ENCODE data around the gene MSMO1. TPM values are rescaled to one million over a fixed set of nuclear protein-coding genes. Genes with fewer than 3 reads are reported as not detected.

Gene MSMO1
- total RNA-seq, 4 donors from 2014 or later: 48.3 to 165 (median 104) TPM

DNA sequence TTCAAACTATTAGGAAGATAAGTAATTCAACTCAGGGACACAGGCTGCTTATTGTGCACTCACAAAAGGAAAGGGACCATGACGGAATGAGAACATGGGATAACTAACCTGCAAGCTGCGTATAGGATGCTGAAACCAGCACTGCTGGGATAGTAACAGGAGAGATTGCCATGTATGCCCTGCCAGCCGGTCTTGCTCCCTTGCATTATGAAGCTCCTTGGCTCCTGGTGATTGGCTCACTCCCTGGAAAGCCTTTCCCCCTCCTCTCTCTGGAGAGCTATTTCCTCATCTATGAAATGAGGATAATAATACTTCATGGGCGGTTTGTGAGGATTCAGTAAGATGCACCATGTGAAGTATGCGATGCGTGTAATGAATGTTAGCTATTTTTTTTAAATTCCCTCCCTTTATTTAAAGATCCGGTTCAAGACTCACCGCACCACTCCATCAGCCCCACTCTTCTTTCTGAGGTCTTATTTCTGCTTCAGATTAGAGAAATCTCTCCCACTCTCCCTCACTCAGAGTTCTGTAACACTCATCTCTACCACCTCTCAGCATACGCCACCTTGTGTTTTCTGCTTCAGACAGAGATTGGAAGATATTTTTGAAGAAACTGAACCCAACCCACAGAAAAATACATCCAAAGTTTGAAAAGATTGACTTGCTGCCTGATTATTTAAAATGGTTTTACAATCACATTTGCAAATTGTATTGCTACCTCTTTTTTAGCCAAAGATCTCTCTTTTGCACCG is 18.4 kb downstream of the MSMO1 start:
- no peak for DNase-seq (ENCODE audit: low spot score in 2 of 2)
- WGBS, 2 donors: 79 to 82% methylated on average over 10 of the region's 10 CpGs
- TF ChIP-seq, protein P1, sequence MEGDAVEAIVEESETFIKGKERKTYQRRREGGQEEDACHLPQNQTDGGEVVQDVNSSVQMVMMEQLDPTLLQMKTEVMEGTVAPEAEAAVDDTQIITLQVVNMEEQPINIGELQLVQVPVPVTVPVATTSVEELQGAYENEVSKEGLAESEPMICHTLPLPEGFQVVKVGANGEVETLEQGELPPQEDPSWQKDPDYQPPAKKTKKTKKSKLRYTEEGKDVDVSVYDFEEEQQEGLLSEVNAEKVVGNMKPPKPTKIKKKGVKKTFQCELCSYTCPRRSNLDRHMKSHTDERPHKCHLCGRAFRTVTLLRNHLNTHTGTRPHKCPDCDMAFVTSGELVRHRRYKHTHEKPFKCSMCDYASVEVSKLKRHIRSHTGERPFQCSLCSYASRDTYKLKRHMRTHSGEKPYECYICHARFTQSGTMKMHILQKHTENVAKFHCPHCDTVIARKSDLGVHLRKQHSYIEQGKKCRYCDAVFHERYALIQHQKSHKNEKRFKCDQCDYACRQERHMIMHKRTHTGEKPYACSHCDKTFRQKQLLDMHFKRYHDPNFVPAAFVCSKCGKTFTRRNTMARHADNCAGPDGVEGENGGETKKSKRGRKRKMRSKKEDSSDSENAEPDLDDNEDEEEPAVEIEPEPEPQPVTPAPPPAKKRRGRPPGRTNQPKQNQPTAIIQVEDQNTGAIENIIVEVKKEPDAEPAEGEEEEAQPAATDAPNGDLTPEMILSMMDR (IDR thresholded peaks at IDR 0.05): no peak
- no peak for TF ChIP-seq POLR2A (IDR thresholded peaks at IDR 0.05)
- H3K4me3 ChIP-seq (ENCODE audit: low read depth, poor library complexity, severe bottlenecking): no peak overlapping the region
- intact Hi-C loops (cut with DNase I; ENCODE audit: low total_unique reads): no loop called here

DNA sequence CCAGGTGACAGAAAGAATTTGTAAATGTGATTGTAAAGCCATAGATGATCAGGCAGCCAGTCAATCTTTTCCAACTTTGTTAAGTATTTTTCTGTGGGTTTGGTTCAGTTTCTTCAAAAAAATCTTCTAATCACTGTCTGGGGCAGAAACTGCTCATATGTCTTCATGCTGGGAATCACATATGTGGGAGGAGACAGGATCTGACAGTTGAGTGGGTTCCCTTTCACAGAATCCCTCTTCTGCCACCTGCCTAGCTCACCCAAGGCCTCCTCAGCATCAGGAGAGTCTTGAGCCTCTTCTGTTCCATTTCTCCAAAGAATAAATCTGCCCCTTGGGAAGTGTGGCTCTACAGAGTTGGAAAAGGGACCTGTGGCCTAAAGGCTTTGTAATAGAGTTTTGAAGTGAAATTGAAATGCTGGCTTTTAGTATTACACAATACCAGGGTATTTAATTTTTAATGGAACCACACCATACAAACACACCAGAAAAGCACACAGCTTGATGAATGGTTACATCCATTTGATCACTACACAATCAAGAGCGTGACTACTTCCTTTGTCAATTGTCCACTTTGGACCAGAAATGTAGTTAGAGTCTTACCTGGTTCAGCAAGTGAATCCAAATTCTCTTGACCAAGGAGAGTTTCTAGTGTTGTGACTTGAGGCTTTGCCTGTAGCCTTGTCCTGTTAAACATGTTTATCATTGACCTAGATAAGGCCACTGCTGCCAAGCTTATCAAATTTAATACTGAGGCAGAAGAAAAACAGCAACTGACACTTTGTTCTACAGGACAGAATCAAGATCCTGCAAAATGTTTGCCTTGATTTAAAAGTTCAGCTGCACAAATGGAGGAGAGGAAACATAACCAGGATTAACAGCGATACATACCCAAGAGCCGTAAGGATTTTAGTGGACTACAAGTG is 20.4 kb downstream of the MSMO1 start:
- intact Hi-C loops (cut with DNase I; ENCODE audit: low total_unique reads): no loop called here
- no peak overlapping the region for H3K4me3 ChIP-seq (ENCODE audit: low read depth, poor library complexity, severe bottlenecking)
- TF ChIP-seq, protein P1 (IDR thresholded peaks at IDR 0.05): no peak
- TF ChIP-seq POLR2A (IDR thresholded peaks at IDR 0.05): no peak
- no peak for DNase-seq (ENCODE audit: low spot score in 2 of 2)
- WGBS, 2 donors: 84 to 99% methylated on average over 3 of the region's 3 CpGs

DNA sequence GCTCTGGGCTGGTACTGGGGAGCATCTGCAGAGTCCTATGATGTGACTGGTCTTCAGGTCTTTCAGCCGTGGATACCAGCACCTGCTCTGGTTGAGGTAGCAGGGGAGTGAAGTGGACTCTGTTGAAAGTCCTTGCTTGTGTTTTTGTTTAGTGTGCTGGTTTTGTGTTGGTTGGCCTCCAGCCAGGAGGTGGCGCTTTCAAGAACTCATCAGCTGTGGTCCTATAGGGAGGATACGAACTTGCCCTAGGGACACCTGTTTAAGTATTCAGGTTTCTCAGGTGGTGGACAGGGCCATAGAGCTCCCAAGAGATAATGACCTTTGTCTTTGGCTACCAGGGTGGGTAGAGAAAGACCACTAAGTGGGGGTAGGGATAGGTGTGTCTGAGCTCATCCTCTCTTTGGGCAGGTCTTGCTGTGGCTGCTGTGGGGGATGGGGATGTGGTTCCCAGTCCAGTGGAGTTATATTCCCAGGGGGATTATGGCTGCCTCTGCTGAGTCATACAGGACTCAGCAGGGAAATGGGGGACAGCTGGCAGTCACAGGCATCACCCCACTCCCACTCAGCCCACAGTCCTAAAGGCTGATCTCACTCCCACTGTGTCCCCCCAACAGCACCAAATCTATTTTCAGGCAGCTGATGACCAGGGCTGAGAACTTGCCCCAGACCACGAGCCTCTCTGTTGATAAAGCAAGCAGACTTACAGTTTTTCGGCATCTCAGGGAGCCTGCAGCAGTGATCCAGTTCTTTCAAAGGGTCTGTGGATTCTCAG is 24.1 kb downstream of the MSMO1 start:
- TF ChIP-seq POLR2A (IDR thresholded peaks at IDR 0.05): no peak
- TF ChIP-seq, protein P1 (IDR thresholded peaks at IDR 0.05): no peak
- H3K4me3 ChIP-seq (ENCODE audit: low read depth, poor library complexity, severe bottlenecking): no peak overlapping the region
- WGBS, 2 donors: 85 to 95% methylated on average over 5 of the region's 5 CpGs
- intact Hi-C loops (cut with DNase I; ENCODE audit: low total_unique reads): no loop called here
- no peak for DNase-seq (ENCODE audit: low spot score in 2 of 2)

DNA sequence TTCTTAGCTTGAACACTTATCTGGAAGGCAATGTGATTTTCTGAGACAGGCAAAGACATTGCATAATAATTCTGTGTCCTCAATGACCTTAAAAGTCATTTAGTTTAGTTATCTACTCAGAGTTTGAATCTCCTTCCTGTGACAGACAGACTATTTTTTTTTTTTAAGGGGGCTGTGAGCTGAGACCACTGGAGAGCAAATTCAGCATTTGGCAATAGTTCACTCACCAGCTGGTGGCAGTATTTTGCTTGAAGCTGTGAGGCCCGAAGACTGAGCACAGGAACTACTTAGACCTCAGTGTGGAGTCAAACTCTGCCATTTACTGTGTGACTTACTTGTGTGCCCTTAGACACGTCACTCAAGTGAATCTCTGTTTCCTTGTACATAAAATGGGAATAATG is 28.4 kb downstream of the MSMO1 start:
- 12 to 17% methylated on average over 2 of the region's 2 CpGs for WGBS, 2 donors
- no peak for DNase-seq (ENCODE audit: low spot score in 2 of 2)
- TF ChIP-seq, protein P1 (IDR thresholded peaks at IDR 0.05): no peak
- no peak for TF ChIP-seq POLR2A (IDR thresholded peaks at IDR 0.05)
- H3K4me3 ChIP-seq (ENCODE audit: low read depth, poor library complexity, severe bottlenecking): no peak overlapping the region
- intact Hi-C loops (cut with DNase I; ENCODE audit: low total_unique reads): no loop called here

DNA sequence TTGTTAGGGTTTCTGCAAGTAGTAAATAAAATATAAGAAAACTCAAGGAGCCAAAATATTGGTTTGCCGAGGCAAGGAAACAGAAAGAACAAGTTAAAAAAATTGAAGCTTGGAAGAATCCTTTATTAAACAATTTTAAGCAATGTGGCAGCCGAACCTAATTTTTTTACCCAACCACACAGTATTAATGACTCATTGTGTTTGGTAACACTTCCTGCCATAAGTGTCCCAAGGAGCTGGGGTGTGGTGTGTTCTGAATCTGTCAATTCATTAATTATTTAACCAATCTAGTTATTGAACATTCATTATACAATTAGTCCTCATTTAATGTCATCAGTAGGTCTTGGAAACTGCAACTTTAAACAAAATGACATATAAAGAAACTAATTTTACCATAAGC is 32.0 kb downstream of the MSMO1 start:
- intact Hi-C loops (cut with DNase I; ENCODE audit: low total_unique reads): no loop called here
- WGBS, 2 donors: 36 to 39% methylated on average over 2 of the region's 2 CpGs
- H3K4me3 ChIP-seq (ENCODE audit: low read depth, poor library complexity, severe bottlenecking): no peak overlapping the region
- DNase-seq (ENCODE audit: low spot score in 2 of 2): no peak
- TF ChIP-seq, protein P1 (IDR thresholded peaks at IDR 0.05): no peak
- TF ChIP-seq POLR2A (IDR thresholded peaks at IDR 0.05): no peak
